MV-4-11 (cell line): ENCODE results near the gene BCLAF1.

Experiments used
- DNase-seq: peaks from one replicate; lab custom pipeline; 2025; lab: John Stamatoyannopoulos, UW

The BCLAF1 gene

GRCh38 chr6:136289579-136290409 is at the start of gene BCLAF1:
Gene BCLAF1, minus strand, starts transcription at chr6:136289846. Its CDS starts 9,980 bp downstream, at chr6:136279866.
- peak; percentile 99 for DNase-seq

- DNase-seq = no peak
These were observed 48.8 kb upstream of the BCLAF1 start for GRCh38 chr6:136338486-136338885.

GRCh38 chr6:136337606-136338005 is 48.0 kb upstream of the BCLAF1 start:
- DNase-seq = no peak

- no peak for DNase-seq
These were observed 47.5 kb upstream of the BCLAF1 start for GRCh38 chr6:136337121-136337520.

- DNase-seq = no peak
These were observed 46.2 kb upstream of the BCLAF1 start for GRCh38 chr6:136335736-136336363.

- DNase-seq = no peak
These were observed 45.2 kb upstream of the BCLAF1 start for GRCh38 chr6:136334853-136335252.

GRCh38 chr6:136334465-136334846 is 44.8 kb upstream of the BCLAF1 start:
- no peak for DNase-seq

- no peak for DNase-seq
These were observed 44.3 kb upstream of the BCLAF1 start for GRCh38 chr6:136333824-136334464.

- no peak for DNase-seq
These were observed 41.8 kb upstream of the BCLAF1 start for GRCh38 chr6:136331461-136331860.

GRCh38 chr6:136330634-136331033 is 41.0 kb upstream of the BCLAF1 start:
- DNase-seq = no peak

GRCh38 chr6:136326038-136326553 is 36.5 kb upstream of the BCLAF1 start:
- no peak for DNase-seq

GRCh38 chr6:136324686-136325380 is 35.2 kb upstream of the BCLAF1 start:
- peak; percentile 14 for DNase-seq

- DNase-seq = no peak
These were observed 33.9 kb upstream of the BCLAF1 start for GRCh38 chr6:136323431-136324112.

- no peak for DNase-seq
These were observed 30.1 kb upstream of the BCLAF1 start for GRCh38 chr6:136319732-136320131.

GRCh38 chr6:136318676-136319075 is 29.0 kb upstream of the BCLAF1 start:
- DNase-seq = no peak

GRCh38 chr6:136317971-136318370 is 28.3 kb upstream of the BCLAF1 start:
- no peak for DNase-seq

GRCh38 chr6:136317021-136317694 is 27.5 kb upstream of the BCLAF1 start:
- DNase-seq = peak; percentile 7

- DNase-seq = no peak
These were observed 25.9 kb upstream of the BCLAF1 start for GRCh38 chr6:136315594-136315993.

GRCh38 chr6:136312975-136313374 is 23.3 kb upstream of the BCLAF1 start:
- DNase-seq = no peak

GRCh38 chr6:136309729-136310311 is 20.2 kb upstream of the BCLAF1 start:
- DNase-seq = no peak

- no peak for DNase-seq
These were observed 19.5 kb upstream of the BCLAF1 start for GRCh38 chr6:136309171-136309570.
